ENCODE results near the gene PRKAG2.

DNA sequence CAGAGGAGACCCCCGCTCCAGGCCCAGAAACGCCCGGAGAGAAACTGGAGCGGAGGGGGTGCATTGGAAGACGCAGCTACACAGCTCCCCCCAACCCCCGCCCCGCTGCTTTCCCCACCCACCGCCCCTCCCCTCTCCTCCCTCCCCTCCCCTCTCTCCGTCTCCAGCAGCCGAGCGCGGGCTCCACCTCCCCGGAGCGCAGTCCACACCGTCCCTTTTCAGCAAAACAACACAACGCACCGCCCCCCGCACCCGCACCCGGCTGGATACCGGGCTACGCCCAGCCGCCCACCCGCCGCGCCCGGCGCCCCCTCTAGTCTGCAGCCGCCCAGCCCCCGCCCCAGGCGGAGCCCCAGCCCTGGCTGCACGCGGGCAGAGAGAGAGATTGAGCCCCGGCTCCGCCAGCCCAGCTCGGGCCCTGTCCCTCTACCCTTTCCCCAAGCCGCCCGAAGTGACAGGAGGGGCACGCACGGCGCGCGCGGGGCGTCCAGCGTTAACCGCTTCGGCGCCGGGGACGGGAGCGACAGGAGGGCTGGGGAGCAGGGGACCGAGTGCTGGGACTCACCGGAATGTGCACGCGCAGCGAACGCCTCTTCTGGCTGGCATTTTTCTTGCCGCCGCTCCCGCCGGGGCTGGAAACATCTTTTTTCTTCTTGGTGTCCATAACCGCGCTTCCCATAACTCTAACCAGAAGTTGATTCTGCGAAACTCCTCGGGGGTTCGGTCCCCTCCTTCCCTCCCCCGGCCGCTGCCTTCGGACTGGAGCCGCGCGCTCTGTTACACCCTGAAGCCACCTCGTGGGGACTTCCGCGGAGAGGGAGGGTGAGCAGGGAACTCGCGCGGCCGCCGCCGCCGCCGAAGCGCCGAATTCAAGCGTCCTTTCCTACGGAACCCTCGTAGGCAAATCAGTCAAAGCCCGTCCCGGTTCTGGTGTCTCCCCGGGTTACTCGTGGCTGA is 695 bp downstream of the PRKAG2 start:
- TF ChIP-seq, protein P1, sequence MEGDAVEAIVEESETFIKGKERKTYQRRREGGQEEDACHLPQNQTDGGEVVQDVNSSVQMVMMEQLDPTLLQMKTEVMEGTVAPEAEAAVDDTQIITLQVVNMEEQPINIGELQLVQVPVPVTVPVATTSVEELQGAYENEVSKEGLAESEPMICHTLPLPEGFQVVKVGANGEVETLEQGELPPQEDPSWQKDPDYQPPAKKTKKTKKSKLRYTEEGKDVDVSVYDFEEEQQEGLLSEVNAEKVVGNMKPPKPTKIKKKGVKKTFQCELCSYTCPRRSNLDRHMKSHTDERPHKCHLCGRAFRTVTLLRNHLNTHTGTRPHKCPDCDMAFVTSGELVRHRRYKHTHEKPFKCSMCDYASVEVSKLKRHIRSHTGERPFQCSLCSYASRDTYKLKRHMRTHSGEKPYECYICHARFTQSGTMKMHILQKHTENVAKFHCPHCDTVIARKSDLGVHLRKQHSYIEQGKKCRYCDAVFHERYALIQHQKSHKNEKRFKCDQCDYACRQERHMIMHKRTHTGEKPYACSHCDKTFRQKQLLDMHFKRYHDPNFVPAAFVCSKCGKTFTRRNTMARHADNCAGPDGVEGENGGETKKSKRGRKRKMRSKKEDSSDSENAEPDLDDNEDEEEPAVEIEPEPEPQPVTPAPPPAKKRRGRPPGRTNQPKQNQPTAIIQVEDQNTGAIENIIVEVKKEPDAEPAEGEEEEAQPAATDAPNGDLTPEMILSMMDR (IDR thresholded peaks at IDR 0.05), result no peak
- TF ChIP-seq POLR2A (IDR thresholded peaks at IDR 0.05), result peak in 1 of 2 donors; percentile 24

Data from Peyer's patch (tissue), 4 donors.